WTC11 (cell line): ENCODE results near the gene EXOC4. TPM values are rescaled to one million over a fixed set of nuclear protein-coding genes. Genes with fewer than 3 reads are reported as not detected.

Experiments used
- ATAC-seq: fragments of 200-7000 bp; cut with Tn5 transposase; 2 replicates; pipeline ENCODE4 v1.10.0; 2021; ENCODE audit warnings: mild to moderate bottlenecking, moderate library complexity
- CTCF ChIA-PET: fragments of 300-600 bp; sonication (Branson Sonifier 250); formaldehyde crosslinking; loops from one replicate; lab custom pipeline; 2021; ENCODE audit warnings: antibody characterized with exemption; lab: Charles Lee
- POLR2A ChIA-PET: fragments of 350-600 bp; sonication (Branson Sonifier 250); formaldehyde crosslinking; loops from one replicate; lab custom pipeline; 2021; ENCODE audit warnings: antibody characterized with exemption; lab: Charles Lee
- DNase-seq: peaks from one replicate; pipeline ENCODE4 v3.0.0; 2021; ENCODE audit warnings: low spot score
- H3K27ac Mint-ChIP-seq: 2 replicates; pipeline ENCODE4 v1.8.0; 2021; ENCODE audit warnings: mixed read lengths
- H3K27me3 Mint-ChIP-seq: 2 replicates; pipeline ENCODE4 v1.8.0; 2021; ENCODE audit warnings: low read depth, mild to moderate bottlenecking, moderate library complexity, mixed read lengths
- H3K36me3 Mint-ChIP-seq: 2 replicates; pipeline ENCODE4 v1.8.0; 2021; ENCODE audit warnings: mixed read lengths
- H3K4me1 Mint-ChIP-seq: 2 replicates; pipeline ENCODE4 v1.8.0; 2022; ENCODE audit warnings: mixed read lengths
- H3K4me3 Mint-ChIP-seq: 2 replicates; pipeline ENCODE4 v1.8.0; 2021; ENCODE audit warnings: mild to moderate bottlenecking, moderate library complexity, mixed read lengths
- H3K9me3 Mint-ChIP-seq: 2 replicates; pipeline ENCODE4 v1.8.0; 2021; ENCODE audit warnings: mixed read lengths
- CTCF ChIP-seq: fragments of 200-600 bp; IDR thresholded peaks from 2 replicates; pipeline ENCODE4 v1.8.0; 2022; ENCODE audit warnings: antibody characterized with exemption
- FOXK1 ChIP-seq: sonication (generic); formaldehyde crosslinking; IDR thresholded peaks from 2 replicates; pipeline ENCODE4 v1.8.0; 2022; ENCODE audit warnings: mild to moderate bottlenecking, moderate library complexity, missing genetic modification reagents
- FOXP1 ChIP-seq: sonication (generic); formaldehyde crosslinking; IDR thresholded peaks from 2 replicates; pipeline ENCODE4 v1.8.0; 2022; ENCODE audit warnings: missing genetic modification reagents, mild to moderate bottlenecking, moderate library complexity, borderline replicate concordance
- GABPB1 ChIP-seq: sonication (generic); formaldehyde crosslinking; IDR thresholded peaks from 2 replicates; pipeline ENCODE4 v1.8.1; 2023; ENCODE audit warnings: mild to moderate bottlenecking, missing genetic modification reagents
- IRF2 ChIP-seq: sonication (generic); formaldehyde crosslinking; IDR thresholded peaks from 2 replicates; pipeline ENCODE4 v1.8.0; 2022; ENCODE audit warnings: low read depth, missing genetic modification reagents, borderline replicate concordance
- JUN ChIP-seq: sonication (generic); formaldehyde crosslinking; IDR thresholded peaks from 2 replicates; pipeline ENCODE4 v1.8.0; 2023; ENCODE audit warnings: mild to moderate bottlenecking, missing genetic modification reagents
- KAT7 ChIP-seq: sonication (generic); formaldehyde crosslinking; IDR thresholded peaks from 2 replicates; pipeline ENCODE4 v1.8.1; 2023; ENCODE audit warnings: missing genetic modification reagents, mild to moderate bottlenecking, borderline replicate concordance
- MLX ChIP-seq: sonication (generic); formaldehyde crosslinking; IDR thresholded peaks from 2 replicates; pipeline ENCODE4 v1.8.1; 2023; ENCODE audit warnings: mild to moderate bottlenecking, missing genetic modification reagents, moderate library complexity
- MYBL2 ChIP-seq: sonication (generic); formaldehyde crosslinking; IDR thresholded peaks from 2 replicates; pipeline ENCODE4 v1.8.1; 2023; ENCODE audit warnings: mild to moderate bottlenecking, moderate library complexity, missing genetic modification reagents
- NFYB ChIP-seq: sonication (generic); formaldehyde crosslinking; conservative IDR thresholded peaks from 2 replicates; pipeline ENCODE4 v1.8.0; 2022; ENCODE audit warnings: low read depth, missing genetic modification reagents
- TEAD4 ChIP-seq: sonication (generic); formaldehyde crosslinking; IDR thresholded peaks from 2 replicates; pipeline ENCODE4 v1.8.0; 2022; ENCODE audit warnings: mild to moderate bottlenecking, missing genetic modification reagents
- USF2 ChIP-seq: sonication (generic); formaldehyde crosslinking; IDR thresholded peaks from 2 replicates; pipeline ENCODE4 v1.8.1; 2023; ENCODE audit warnings: mild to moderate bottlenecking, missing genetic modification reagents, moderate library complexity
- ZNF281 ChIP-seq: sonication (generic); formaldehyde crosslinking; IDR thresholded peaks from 2 replicates; pipeline ENCODE4 v1.8.0; 2023; ENCODE audit warnings: mild to moderate bottlenecking, missing genetic modification reagents
- ZNF423 ChIP-seq: fragments of 250-450 bp; sonication (Bioruptor Pico); IDR thresholded peaks from 2 replicates; pipeline ENCODE4 v2.1.2; 2022; ENCODE audit warnings: mild to moderate bottlenecking, moderate library complexity
- total RNA-seq: library from RNA; stranded (reverse); gene quantifications from 3 replicates; pipeline ENCODE4 v1.2.3, GENCODE V29; 2021
- TF ChIP-seq, protein P1 (sequence below): fragments of 250-450 bp; sonication (Bioruptor Pico); IDR thresholded peaks from 2 replicates; pipeline ENCODE4 v2.1.2; 2022; ENCODE audit warnings: mild to moderate bottlenecking, moderate library complexity
- TF ChIP-seq, protein P2 (sequence below): sonication (generic); formaldehyde crosslinking; IDR thresholded peaks from 2 replicates; pipeline ENCODE4 v1.8.1; 2022; ENCODE audit warnings: low read depth, missing genetic modification reagents, borderline replicate concordance
- TF ChIP-seq, protein P3 (sequence below): sonication (generic); formaldehyde crosslinking; IDR thresholded peaks from 2 replicates; pipeline ENCODE4 v1.8.0; 2023; ENCODE audit warnings: missing genetic modification reagents
- TF ChIP-seq, protein P4 (sequence below): sonication (generic); formaldehyde crosslinking; IDR thresholded peaks from 2 replicates; pipeline ENCODE4 v1.8.0; 2022; ENCODE audit warnings: mild to moderate bottlenecking, missing genetic modification reagents
- TF ChIP-seq, protein P5 (sequence below): fragments of 250-450 bp; sonication (Bioruptor Pico); conservative IDR thresholded peaks from 2 replicates; pipeline ENCODE4 v1.9.0; 2021; ENCODE audit warnings: mild to moderate bottlenecking

The EXOC4 gene
- total RNA-seq, 1 experiment from 2014 or later, result 62.0 TPM

- CTCF ChIA-PET, result no interaction called here
Observed at GRCh38 chr7:133753513-133753912, 500.6 kb downstream of the EXOC4 start.

GRCh38 chr7:133754708-133755107, 501.8 kb downstream of the EXOC4 start:
- TF ChIP-seq FOXK1 (CRISPR knock-in tag), result no peak
- no peak for TF ChIP-seq ZNF281 (CRISPR knock-in tag)
- no peak for TF ChIP-seq JUN (CRISPR knock-in tag)
- TF ChIP-seq MLX (CRISPR knock-in tag), result no peak
- TF ChIP-seq USF2 (CRISPR knock-in tag), result no peak
- no peak for TF ChIP-seq ZNF423
- no peak for TF ChIP-seq IRF2 (CRISPR knock-in tag)
- TF ChIP-seq, protein P1, sequence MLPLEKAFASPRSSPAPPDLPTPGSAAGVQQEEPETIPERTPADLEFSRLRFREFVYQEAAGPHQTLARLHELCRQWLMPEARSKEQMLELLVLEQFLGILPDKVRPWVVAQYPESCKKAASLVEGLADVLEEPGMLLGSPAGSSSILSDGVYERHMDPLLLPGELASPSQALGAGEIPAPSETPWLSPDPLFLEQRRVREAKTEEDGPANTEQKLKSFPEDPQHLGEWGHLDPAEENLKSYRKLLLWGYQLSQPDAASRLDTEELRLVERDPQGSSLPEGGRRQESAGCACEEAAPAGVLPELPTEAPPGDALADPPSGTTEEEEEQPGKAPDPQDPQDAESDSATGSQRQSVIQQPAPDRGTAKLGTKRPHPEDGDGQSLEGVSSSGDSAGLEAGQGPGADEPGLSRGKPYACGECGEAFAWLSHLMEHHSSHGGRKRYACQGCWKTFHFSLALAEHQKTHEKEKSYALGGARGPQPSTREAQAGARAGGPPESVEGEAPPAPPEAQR (CRISPR knock-in tag), result no peak
- TF ChIP-seq, protein P2, sequence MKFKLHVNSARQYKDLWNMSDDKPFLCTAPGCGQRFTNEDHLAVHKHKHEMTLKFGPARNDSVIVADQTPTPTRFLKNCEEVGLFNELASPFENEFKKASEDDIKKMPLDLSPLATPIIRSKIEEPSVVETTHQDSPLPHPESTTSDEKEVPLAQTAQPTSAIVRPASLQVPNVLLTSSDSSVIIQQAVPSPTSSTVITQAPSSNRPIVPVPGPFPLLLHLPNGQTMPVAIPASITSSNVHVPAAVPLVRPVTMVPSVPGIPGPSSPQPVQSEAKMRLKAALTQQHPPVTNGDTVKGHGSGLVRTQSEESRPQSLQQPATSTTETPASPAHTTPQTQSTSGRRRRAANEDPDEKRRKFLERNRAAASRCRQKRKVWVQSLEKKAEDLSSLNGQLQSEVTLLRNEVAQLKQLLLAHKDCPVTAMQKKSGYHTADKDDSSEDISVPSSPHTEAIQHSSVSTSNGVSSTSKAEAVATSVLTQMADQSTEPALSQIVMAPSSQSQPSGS, result no peak
- TF ChIP-seq, all 79 proteins: peak for 0
- Mint-ChIP-seq H3K27me3 (no peaks in the 10 kb centered on the region), H3K36me3 (no peaks in the 10 kb centered on the region), H3K27ac (no peak overlapping the region), H3K4me1 (peaks cover 20% of the 10 kb centered on the region), H3K4me3 (no peak overlapping the region), H3K9me3 (no peaks in the 10 kb centered on the region)
- no peak for ATAC-seq
- no peak for DNase-seq
- CTCF ChIA-PET, result no interaction called here
- POLR2A ChIA-PET, result no interaction called here

More at GRCh38 chr7:133753513-133753912, 500.6 kb downstream of the EXOC4 start:
- Mint-ChIP-seq H3K36me3 (no peaks in the 10 kb centered on the region), H3K9me3 (no peaks in the 10 kb centered on the region), H3K27ac (peak overlapping the region; percentile 69; the same call in 1 of the 2 replicates), H3K4me3 (no peak overlapping the region), H3K4me1 (peaks cover 28% of the 10 kb centered on the region), H3K27me3 (no peaks in the 10 kb centered on the region)
- no peak for TF ChIP-seq JUN (CRISPR knock-in tag)
- DNase-seq (no peak), ATAC-seq (peak; percentile 22; the same call in 1 of the 2 replicates)
- POLR2A ChIA-PET, result no interaction called here

DNA sequence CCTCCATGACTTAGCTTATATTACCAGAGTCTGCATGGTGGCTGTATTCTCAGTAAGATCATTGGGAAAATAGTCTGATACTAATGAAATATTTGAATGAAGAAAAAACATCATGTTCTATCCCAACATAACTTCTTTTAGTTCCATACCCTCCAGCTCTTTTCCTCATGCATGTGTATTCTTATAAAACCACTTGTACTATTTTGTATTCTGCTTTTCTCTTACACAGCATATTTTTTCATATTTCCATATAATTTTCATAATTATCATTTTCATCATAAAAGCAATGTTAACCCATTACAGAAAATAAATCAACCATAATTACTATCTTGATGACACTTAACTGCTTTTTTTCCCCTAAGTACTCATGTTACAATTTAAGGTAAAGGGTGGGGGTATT, 503.0 kb downstream of the EXOC4 start:
- Mint-ChIP-seq H3K9me3 (no peaks in the 10 kb centered on the region), H3K4me1 (peaks cover 9% of the 10 kb centered on the region), H3K4me3 (no peak overlapping the region), H3K27me3 (no peaks in the 10 kb centered on the region), H3K36me3 (no peaks in the 10 kb centered on the region), H3K27ac (no peak overlapping the region)
- CTCF ChIA-PET, result no interaction called here
- POLR2A ChIA-PET, result no interaction called here
- ATAC-seq (no peak), DNase-seq (no peak)
- TF ChIP-seq FOXP1 (CRISPR knock-in tag) (no peak), TEAD4 (no peak), KAT7 (CRISPR knock-in tag) (no peak), JUN (CRISPR knock-in tag) (no peak), GABPB1 (no peak), MYBL2 (CRISPR knock-in tag) (no peak), CTCF (no peak), NFYB (CRISPR knock-in tag) (no peak)
- TF ChIP-seq, protein P3, sequence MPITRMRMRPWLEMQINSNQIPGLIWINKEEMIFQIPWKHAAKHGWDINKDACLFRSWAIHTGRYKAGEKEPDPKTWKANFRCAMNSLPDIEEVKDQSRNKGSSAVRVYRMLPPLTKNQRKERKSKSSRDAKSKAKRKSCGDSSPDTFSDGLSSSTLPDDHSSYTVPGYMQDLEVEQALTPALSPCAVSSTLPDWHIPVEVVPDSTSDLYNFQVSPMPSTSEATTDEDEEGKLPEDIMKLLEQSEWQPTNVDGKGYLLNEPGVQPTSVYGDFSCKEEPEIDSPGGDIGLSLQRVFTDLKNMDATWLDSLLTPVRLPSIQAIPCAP (CRISPR knock-in tag), result no peak
- TF ChIP-seq, protein P4, sequence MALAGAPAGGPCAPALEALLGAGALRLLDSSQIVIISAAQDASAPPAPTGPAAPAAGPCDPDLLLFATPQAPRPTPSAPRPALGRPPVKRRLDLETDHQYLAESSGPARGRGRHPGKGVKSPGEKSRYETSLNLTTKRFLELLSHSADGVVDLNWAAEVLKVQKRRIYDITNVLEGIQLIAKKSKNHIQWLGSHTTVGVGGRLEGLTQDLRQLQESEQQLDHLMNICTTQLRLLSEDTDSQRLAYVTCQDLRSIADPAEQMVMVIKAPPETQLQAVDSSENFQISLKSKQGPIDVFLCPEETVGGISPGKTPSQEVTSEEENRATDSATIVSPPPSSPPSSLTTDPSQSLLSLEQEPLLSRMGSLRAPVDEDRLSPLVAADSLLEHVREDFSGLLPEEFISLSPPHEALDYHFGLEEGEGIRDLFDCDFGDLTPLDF (CRISPR knock-in tag), result no peak
- TF ChIP-seq, protein P5, sequence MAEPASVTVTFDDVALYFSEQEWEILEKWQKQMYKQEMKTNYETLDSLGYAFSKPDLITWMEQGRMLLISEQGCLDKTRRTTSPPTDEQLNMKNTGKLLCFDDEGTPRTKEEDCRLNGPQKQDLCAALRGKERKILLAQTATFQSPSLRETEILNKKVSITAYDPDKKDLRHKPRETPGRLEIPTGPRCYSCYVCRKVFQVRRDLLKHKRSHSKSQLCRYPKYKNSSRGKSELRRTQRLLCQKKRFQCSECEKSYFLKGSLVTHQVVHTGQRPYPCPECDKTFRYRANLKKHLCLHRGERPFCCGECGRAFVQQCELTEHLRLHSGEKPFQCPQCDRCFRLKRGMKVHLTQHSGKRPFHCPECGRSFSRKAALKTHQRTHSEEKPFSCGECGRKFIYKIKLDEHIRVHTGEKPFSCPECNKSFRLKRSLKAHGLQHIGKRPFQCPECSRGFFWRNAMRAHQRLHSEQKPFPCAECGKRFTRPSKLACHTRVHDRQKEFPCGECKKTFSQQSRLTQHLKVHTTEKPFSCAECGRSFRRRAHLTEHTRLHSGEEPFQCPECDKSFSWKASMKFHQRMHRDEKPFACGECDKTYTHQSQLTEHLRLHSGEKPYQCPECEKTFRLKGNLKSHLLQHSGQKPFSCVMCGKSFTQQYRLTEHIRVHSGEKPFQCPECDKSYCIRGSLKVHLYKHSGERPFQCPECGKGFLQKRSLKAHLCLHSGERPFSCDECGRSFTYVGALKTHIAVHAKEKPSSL (CRISPR knock-in tag), result no peak
